ENCODE measurements around the gene OSBPL8.

DNA sequence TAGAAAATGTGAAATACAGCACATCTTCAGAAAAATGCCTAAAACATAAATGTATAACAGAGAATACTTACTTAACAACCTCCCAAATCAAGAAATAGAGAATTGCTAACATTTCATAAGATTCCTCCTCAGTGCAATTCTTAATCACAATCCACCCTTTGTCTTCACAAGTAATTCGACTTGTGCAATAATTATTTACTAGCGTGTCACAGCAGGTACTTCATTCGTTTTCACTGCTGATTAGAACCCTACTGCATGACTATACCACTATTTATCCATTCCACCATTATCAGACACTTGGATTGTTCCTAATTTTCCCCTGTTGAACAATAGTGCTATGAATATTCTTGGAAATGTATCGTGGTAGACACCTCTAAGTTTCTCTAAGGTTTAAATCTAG is 146.4 kb downstream of the OSBPL8 start:
- no peak for TF ChIP-seq POLR2A (IDR thresholded peaks at IDR 0.05)
- TF ChIP-seq, protein P1, sequence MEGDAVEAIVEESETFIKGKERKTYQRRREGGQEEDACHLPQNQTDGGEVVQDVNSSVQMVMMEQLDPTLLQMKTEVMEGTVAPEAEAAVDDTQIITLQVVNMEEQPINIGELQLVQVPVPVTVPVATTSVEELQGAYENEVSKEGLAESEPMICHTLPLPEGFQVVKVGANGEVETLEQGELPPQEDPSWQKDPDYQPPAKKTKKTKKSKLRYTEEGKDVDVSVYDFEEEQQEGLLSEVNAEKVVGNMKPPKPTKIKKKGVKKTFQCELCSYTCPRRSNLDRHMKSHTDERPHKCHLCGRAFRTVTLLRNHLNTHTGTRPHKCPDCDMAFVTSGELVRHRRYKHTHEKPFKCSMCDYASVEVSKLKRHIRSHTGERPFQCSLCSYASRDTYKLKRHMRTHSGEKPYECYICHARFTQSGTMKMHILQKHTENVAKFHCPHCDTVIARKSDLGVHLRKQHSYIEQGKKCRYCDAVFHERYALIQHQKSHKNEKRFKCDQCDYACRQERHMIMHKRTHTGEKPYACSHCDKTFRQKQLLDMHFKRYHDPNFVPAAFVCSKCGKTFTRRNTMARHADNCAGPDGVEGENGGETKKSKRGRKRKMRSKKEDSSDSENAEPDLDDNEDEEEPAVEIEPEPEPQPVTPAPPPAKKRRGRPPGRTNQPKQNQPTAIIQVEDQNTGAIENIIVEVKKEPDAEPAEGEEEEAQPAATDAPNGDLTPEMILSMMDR (IDR thresholded peaks at IDR 0.05): no peak

All from lower leg skin (tissue), 3 donors.